ENCODE results near the gene LMF1. TPM values are rescaled to one million over a fixed set of nuclear protein-coding genes. Genes with fewer than 3 reads are reported as not detected.

LMF1 gene
- total RNA-seq (2012; rRNA removed) (6.7 and 13.1 TPM in 2 replicates), polyA plus RNA-seq (2012; rRNA removed) (7.7 and 11.0 TPM in 2 replicates), Bru-seq, nascent RNA (percentile 59 among the genes with signal in this experiment), BruChase-seq, experiment 1, labeled RNA remaining after a 6-hour chase (percentile 81 among the genes with signal in this experiment), BruChase-seq, experiment 2, labeled RNA remaining after a 2-hour chase (percentile 69 among the genes with signal in this experiment)
- polyA plus RNA-seq (2012; cell fraction: cytosol; rRNA removed), result 11.9 and 15.1 TPM in 2 replicates
- polyA plus RNA-seq (2012; cell fraction: nucleus; rRNA removed; ENCODE audit: low replicate concordance), result 17.8 and 49.9 TPM in 2 replicates
- long read RNA-seq, partial matches to known transcripts, result 4 of 10 reads
- long read RNA-seq, other reads (novel, unspliced or antisense), result 3 of 10 reads

GRCh38 chr16:970766-971581 is at the start of gene LMF1:
Gene LMF1, minus strand, starts transcription at chr16:970984. Its CDS starts 4 bp downstream, at chr16:970980.
- Histone ChIP-seq H3K4me2 (ENCODE audit: low read depth, low read length) (peak within 1 kb of the TSS; percentile 70), H3K36me3 (ENCODE audit: control insufficient read depth, insufficient read depth, low read length) (peaks cover 11% of the 10 kb centered on the region; the same call in 1 of the 2 replicates), H3K23ac (ENCODE audit: low read depth, low read length) (peak within 1 kb of the TSS; percentile 64), H2AK5ac (ENCODE audit: low read depth, low read length) (peak within 1 kb of the TSS; percentile 52), H2AK9ac (replicated peaks; ENCODE audit: low read depth, low read length, poor library complexity) (peak within 1 kb of the TSS; percentile 83), H4K20me1 (ENCODE audit: insufficient read depth, low read length) (no peaks in the 10 kb centered on the region), H4K91ac (ENCODE audit: insufficient read depth, low read depth, low read length) (peak within 1 kb of the TSS; percentile 62), H2AFZ (replicated peaks; ENCODE audit: low read length, poor library complexity) (peak within 1 kb of the TSS; percentile 100), H4K8ac (ENCODE audit: low read depth in 2 of 2, low read length in 2 of 2) (peak within 1 kb of the TSS; percentile 65 to 87), H3K18ac (ENCODE audit: low read depth, low read length) (no peak within 1 kb of the TSS; the same call in 1 of the 2 replicates), H3K27ac (ENCODE audit: insufficient read depth, low read length) (peak within 1 kb of the TSS; percentile 76), H3K9me3 (ENCODE audit: control insufficient read depth, insufficient read depth, low read length) (peaks cover 9% of the 10 kb centered on the region; the same call in 1 of the 2 replicates), H3K56ac (ENCODE audit: extremely low read depth, insufficient read depth, low read length) (0 out of 2 replicates have a peak within 1 kb of the TSS, but pooled peaks have one; percentile 21), H2BK20ac (ENCODE audit: low read depth, low read length) (no peak within 1 kb of the TSS), H3K4me3 (ENCODE audit: insufficient read depth, low read depth, low read length) (peak within 1 kb of the TSS; percentile 73), H3K9me1 (ENCODE audit: insufficient read depth, low read length) (peaks cover 7% of the 10 kb centered on the region), H2BK15ac (ENCODE audit: low read depth, low read length) (no peak within 1 kb of the TSS; the same call in 2 of the 3 replicates), H3K14ac (replicated peaks; ENCODE audit: low read depth, low read length) (peak within 1 kb of the TSS; percentile 71), H3K4me1 (ENCODE audit: control insufficient read depth, insufficient read depth, low read length) (peaks cover 8% of the 10 kb centered on the region), H3K27me3 (ENCODE audit: control insufficient read depth, insufficient read depth, low read length) (peaks cover 31% of the 10 kb centered on the region), H3K79me1 (ENCODE audit: low read depth in 1 of 2, low read length in 2 of 2) (peaks cover 11 to 14% of the 10 kb centered on the region in 2 experiments), H3K4ac (ENCODE audit: low read depth, low read length) (peak within 1 kb of the TSS; percentile 83), H4K5ac (ENCODE audit: low read depth, low read length) (peak within 1 kb of the TSS; percentile 50), H3K9ac (ENCODE audit: low read depth, low read length) (peak within 1 kb of the TSS; percentile 89), H2BK5ac (ENCODE audit: low read depth, low read length, poor library complexity, severe bottlenecking) (peak within 1 kb of the TSS; percentile 63), H2BK120ac (ENCODE audit: low read depth, low read length) (no peak within 1 kb of the TSS)
- no TSS peak for BruUV-seq (replicated peaks)
- intact Hi-C loops (cut with micrococcal nuclease), result no loop called here
- ChIA-PET CTCF (no interaction called here), POLR2A (ENCODE audit: unreplicated experiment) (no interaction called here)
- dilution Hi-C loops (cut with HindIII; ENCODE audit: low sequenced_read_pairs, unreplicated experiment), result no loop called here
- DNase-seq, result peak; percentile 79
- ATAC-seq (ENCODE audit: low read depth), result peak; percentile 99
- WGBS, 2 experiments (ENCODE audit: extremely low coverage in 2 of 2, insufficient read length in 1 of 2), result 0% methylated on average over 4 of the region's 71 CpGs; no CpG with 5 or more reads in 1 of the 2 experiments
- in situ Hi-C loops (cut with MboI; ENCODE audit: low sequenced_read_pairs), result no loop called here
- TF ChIP-seq RCOR1 (IDR thresholded peaks at IDR 0.05; ENCODE audit: insufficient replicate concordance, low read length) (no peak), CEBPB (IDR thresholded peaks at IDR 0.05; ENCODE audit: low read depth, low read length) (no peak), BHLHE40 (IDR thresholded peaks at IDR 0.05; ENCODE audit: low read depth, low read length) (no peak), POLR2A (IDR thresholded peaks at IDR 0.05; ENCODE audit: low read depth, low read length) (peak; percentile 75), MAFK (IDR thresholded peaks at IDR 0.05; ENCODE audit: low read depth, low read length) (no peak), SMC3 (IDR thresholded peaks at IDR 0.05; ENCODE audit: low read depth, low read length) (no peak), CHD1 (IDR thresholded peaks at IDR 0.05; ENCODE audit: low read depth, low read length) (no peak), NFE2L2 (IDR thresholded peaks at IDR 0.05; ENCODE audit: low read depth, low read length) (no peak), RFX5 (IDR thresholded peaks at IDR 0.05; ENCODE audit: low read depth, low read length) (no peak), MAZ (IDR thresholded peaks at IDR 0.05; ENCODE audit: borderline replicate concordance, low read depth, low read length) (peak; percentile 68)
- TF ChIP-seq, protein P1, sequence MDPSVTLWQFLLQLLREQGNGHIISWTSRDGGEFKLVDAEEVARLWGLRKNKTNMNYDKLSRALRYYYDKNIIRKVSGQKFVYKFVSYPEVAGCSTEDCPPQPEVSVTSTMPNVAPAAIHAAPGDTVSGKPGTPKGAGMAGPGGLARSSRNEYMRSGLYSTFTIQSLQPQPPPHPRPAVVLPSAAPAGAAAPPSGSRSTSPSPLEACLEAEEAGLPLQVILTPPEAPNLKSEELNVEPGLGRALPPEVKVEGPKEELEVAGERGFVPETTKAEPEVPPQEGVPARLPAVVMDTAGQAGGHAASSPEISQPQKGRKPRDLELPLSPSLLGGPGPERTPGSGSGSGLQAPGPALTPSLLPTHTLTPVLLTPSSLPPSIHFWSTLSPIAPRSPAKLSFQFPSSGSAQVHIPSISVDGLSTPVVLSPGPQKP (IDR thresholded peaks at IDR 0.05; ENCODE audit: borderline replicate concordance, low read depth, low read length), result no peak
- TF ChIP-seq, protein P2, sequence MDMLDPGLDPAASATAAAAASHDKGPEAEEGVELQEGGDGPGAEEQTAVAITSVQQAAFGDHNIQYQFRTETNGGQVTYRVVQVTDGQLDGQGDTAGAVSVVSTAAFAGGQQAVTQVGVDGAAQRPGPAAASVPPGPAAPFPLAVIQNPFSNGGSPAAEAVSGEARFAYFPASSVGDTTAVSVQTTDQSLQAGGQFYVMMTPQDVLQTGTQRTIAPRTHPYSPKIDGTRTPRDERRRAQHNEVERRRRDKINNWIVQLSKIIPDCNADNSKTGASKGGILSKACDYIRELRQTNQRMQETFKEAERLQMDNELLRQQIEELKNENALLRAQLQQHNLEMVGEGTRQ (IDR thresholded peaks at IDR 0.05; ENCODE audit: low read depth, low read length), result no peak
